Esophagus muscularis mucosa (tissue), 4 donors: ENCODE measurements around the gene SRPK3. TPM values are rescaled to one million over a fixed set of nuclear protein-coding genes. Genes with fewer than 3 reads are reported as not detected.

Experiments used
- DNase-seq: peaks from one replicate; pipeline ENCODE4 v3.0.0-alpha.2; 2017; ENCODE audit errors: extremely low spot score
- H3K27ac ChIP-seq, 4 donors: fragments of 200-600 bp; sonication (generic); replicated peaks in 1 of 4; 1 replicate in 3 of 4; 2 replicates in 1 of 4; pipeline ENCODE4 v1.5.1; 2016 to 2019; ENCODE audit warnings: mild to moderate bottlenecking in 1 of 4
- H3K27me3 ChIP-seq, 4 donors: fragments of 200-600 bp; sonication (generic); one replicate each; pipeline versions ENCODE4 v1.5.1 to v1.6.0; 2016 to 2019
- H3K36me3 ChIP-seq, 4 donors: fragments of 200-600 bp; sonication (generic); one replicate each; pipeline ENCODE4 v1.5.1; 2016 to 2019
- H3K4me1 ChIP-seq, 4 donors: fragments of 200-600 bp; sonication (generic); one replicate each; pipeline ENCODE4 v1.5.1; 2016 to 2019
- H3K4me3 ChIP-seq, 4 donors: fragments of 200-600 bp; sonication (generic); 1 replicate in 2 of 4; 2 replicates in 2 of 4; pipeline ENCODE4 v1.5.1; 2016 to 2019; ENCODE audit warnings: mild to moderate bottlenecking in 4 of 4, moderate library complexity in 1 of 4
- H3K9me3 ChIP-seq, 4 donors: fragments of 200-600 bp; sonication (generic); 1 replicate in 3 of 4; 2 replicates in 1 of 4; pipeline ENCODE4 v1.5.1; 2016 to 2019
- EP300 ChIP-seq: sonication (generic); formaldehyde crosslinking; IDR thresholded peaks from one replicate; pipeline ENCODE4 v1.6.1; 2017; ENCODE audit warnings: antibody characterized with exemption
- POLR2A ChIP-seq: fragments of 450-650 bp; IDR thresholded peaks from one replicate; pipeline ENCODE4 v1.6.1; 2017; ENCODE audit warnings: antibody characterized with exemption, moderate library complexity, mild to moderate bottlenecking, low read depth
- POLR2AphosphoS5 ChIP-seq, 2 donors: sonication (generic); formaldehyde crosslinking; IDR thresholded peaks; one replicate each; pipeline ENCODE4 v1.6.1; 2017; ENCODE audit warnings: antibody characterized with exemption in 2 of 2
- WGBS: methylation state at CpG from one replicate; pipeline ENCODE4 v1.1.5; 2018; 5-methylcytosine and 5-hydroxymethylcytosine counted together
- intact Hi-C: fragments of 100-400 bp; cut with DNase I; formaldehyde crosslinking; loops from one replicate; pipeline ENCODE4 v1.15.1; 2023
- total RNA-seq, 4 donors: library from RNA; depleted of rRNA; stranded (reverse); fragments of >200 nt; gene quantifications; one replicate each; pipeline versions ENCODE4 v1.1.0 to v1.2.1, GENCODE V29; 2016
- TF ChIP-seq, protein P1 (sequence below), 3 experiments: fragments of 200-600 bp in 2 of 3; fragments of 450-650 bp in 1 of 3; sonication (generic) in 2 of 3; IDR thresholded peaks; one replicate each; pipeline ENCODE4 v1.5.1; 2017 to 2019; ENCODE audit warnings: antibody characterized with exemption in 3 of 3, mild to moderate bottlenecking in 2 of 3, moderate library complexity in 1 of 3

SRPK3 gene
- total RNA-seq, 4 donors from 2014 or later = 0.52 to 2.2 (median 1.1) TPM

DNA sequence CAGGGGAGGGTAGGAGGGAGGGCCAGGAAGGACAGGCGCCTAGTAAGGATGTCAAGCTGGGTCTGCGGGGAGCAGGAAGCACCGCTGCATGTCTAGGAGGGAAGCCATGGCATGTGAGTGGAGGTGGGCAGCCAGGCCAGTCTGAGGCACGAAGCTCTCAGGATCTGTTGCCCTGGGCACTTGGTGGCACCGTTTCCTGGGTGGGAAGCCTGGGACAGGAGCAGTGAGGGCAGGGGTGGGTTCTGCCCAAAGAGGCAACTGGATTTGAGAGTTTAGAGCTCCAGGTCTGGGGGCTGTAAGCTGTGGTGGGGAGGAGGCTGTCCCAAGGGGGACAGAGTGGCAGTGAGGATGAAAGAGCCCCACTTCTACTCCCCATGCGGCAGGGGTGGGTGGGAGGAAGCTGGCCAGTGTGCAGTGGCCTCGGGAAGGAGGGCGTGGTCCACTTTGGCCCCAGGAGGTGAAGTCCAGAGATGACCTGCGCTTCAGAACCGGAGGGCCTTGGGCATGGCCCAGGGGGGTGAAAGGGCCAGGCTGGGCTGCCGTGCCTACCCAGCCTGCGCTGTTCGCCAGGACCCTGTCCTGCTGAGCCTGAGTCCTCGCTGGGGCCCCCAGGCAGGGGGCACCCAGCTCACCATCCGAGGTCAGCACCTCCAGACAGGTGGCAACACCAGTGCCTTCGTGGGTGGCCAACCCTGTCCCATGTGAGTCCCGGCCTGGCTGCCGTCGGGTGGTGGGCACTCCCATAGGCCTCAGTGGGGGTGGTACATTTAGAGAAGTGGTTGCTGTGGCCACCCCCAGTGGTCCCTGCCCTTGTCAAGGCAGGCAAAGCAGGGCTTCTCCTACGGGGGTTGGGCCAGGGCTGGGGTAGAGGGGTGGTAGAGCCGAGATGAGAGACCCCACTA lies 8.3 kb upstream of the SRPK3 start:
- intact Hi-C loops = no loop called here
- TF ChIP-seq EP300 (no peak), POLR2A (no peak), POLR2AphosphoS5 (IDR thresholded peaks at IDR 0.05) (no peak)
- TF ChIP-seq, protein P1, sequence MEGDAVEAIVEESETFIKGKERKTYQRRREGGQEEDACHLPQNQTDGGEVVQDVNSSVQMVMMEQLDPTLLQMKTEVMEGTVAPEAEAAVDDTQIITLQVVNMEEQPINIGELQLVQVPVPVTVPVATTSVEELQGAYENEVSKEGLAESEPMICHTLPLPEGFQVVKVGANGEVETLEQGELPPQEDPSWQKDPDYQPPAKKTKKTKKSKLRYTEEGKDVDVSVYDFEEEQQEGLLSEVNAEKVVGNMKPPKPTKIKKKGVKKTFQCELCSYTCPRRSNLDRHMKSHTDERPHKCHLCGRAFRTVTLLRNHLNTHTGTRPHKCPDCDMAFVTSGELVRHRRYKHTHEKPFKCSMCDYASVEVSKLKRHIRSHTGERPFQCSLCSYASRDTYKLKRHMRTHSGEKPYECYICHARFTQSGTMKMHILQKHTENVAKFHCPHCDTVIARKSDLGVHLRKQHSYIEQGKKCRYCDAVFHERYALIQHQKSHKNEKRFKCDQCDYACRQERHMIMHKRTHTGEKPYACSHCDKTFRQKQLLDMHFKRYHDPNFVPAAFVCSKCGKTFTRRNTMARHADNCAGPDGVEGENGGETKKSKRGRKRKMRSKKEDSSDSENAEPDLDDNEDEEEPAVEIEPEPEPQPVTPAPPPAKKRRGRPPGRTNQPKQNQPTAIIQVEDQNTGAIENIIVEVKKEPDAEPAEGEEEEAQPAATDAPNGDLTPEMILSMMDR (IDR thresholded peaks at IDR 0.05) = no peak
- 83% methylated on average over 19 of the region's 21 CpGs for WGBS

DNA sequence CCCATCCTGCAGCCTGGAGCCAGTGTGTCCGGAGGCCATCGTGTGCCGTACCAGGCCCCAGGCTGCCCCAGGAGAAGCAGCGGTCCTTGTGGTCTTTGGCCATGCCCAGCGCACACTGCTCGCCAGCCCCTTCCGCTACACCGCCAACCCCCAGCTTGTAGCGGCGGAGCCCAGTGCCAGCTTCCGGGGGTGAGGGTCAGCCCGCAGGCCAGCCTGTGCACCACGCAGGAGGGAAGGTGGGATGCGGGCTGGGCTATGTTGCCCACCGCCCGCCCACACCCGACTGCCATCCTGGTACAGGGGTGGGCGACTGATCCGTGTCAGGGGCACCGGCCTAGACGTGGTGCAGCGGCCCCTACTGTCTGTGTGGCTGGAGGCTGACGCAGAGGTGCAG lies 7.6 kb upstream of the SRPK3 start:
- WGBS = 93% methylated on average over 18 of the region's 23 CpGs
- no peaks in the 10 kb centered on the region for H3K9me3 ChIP-seq
- DNase-seq = no peak

More for the DNA sequence above, 8.3 kb upstream of the SRPK3 start:
- H3K27me3 ChIP-seq = no peaks in the 10 kb centered on the region
- H3K9me3 ChIP-seq = no peaks in the 10 kb centered on the region
- peaks cover 0 to 69% (median 33%) of the 10 kb centered on the region in 4 donors for H3K36me3 ChIP-seq
- H3K4me1 ChIP-seq = peaks cover 0 to 8% (median under 1%) of the 10 kb centered on the region in 4 donors
- H3K4me3 ChIP-seq = no peak overlapping the region
- no peak overlapping the region for H3K27ac ChIP-seq
- DNase-seq = no peak

DNA sequence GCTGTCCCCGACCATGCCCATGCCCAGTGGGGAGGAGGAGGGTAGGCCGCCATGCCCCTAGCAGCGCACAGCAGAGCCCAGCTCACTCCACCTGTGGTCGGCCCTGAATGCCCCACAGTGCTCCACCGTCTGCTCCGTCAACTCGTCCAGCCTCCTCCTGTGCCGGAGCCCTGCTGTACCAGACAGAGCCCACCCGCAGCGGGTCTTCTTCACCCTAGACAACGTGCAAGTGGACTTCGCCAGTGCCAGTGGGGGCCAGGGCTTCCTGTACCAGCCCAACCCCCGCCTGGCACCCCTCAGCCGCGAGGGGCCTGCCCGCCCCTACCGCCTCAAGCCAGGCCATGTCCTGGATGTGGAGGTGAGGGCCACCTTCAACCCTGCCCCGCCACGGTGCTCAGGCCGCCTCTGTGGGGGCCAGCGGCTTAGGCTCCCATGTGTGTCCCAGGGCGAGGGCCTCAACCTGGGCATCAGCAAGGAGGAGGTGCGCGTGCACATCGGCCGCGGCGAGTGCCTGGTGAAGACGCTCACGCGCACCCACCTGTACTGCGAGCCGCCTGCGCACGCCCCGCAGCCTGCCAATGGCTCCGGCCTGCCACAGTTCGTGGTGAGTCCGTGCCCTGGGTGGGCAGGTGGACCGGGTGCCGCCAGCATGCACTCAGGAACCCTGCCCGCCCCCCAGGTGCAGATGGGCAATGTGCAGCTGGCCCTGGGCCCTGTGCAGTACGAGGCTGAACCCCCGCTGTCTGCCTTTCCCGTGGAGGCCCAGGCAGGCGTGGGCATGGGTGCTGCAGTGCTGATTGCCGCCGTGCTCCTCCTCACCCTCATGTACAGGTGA lies 6.9 kb upstream of the SRPK3 start:
- intact Hi-C loops = no loop called here
- no peaks in the 10 kb centered on the region for H3K27me3 ChIP-seq
- TF ChIP-seq POLR2A (no peak), EP300 (no peak)
- H3K27ac ChIP-seq = no peak overlapping the region
- H3K36me3 ChIP-seq = peaks cover 0 to 74% (median 33%) of the 10 kb centered on the region in 4 donors
- WGBS = 92% methylated on average over 37 of the region's 48 CpGs
- DNase-seq = no peak
- no peaks in the 10 kb centered on the region for H3K9me3 ChIP-seq
- no peaks in the 10 kb centered on the region for H3K4me1 ChIP-seq
- H3K4me3 ChIP-seq = no peak overlapping the region

More for the DNA sequence above, 7.6 kb upstream of the SRPK3 start:
- Histone ChIP-seq H3K36me3 (peaks cover 0 to 74% (median 33%) of the 10 kb centered on the region in 4 donors), H3K27me3 (no peaks in the 10 kb centered on the region), H3K4me3 (no peak overlapping the region), H3K27ac (no peak overlapping the region), H3K4me1 (peaks cover 0 to 4% (median 0%) of the 10 kb centered on the region in 4 donors)
- intact Hi-C loops = no loop called here
- no peak for TF ChIP-seq POLR2AphosphoS5 (IDR thresholded peaks at IDR 0.05)
- no peak for TF ChIP-seq POLR2A
- no peak for TF ChIP-seq EP300
- TF ChIP-seq, protein P1 (IDR thresholded peaks at IDR 0.05) = no peak

DNA sequence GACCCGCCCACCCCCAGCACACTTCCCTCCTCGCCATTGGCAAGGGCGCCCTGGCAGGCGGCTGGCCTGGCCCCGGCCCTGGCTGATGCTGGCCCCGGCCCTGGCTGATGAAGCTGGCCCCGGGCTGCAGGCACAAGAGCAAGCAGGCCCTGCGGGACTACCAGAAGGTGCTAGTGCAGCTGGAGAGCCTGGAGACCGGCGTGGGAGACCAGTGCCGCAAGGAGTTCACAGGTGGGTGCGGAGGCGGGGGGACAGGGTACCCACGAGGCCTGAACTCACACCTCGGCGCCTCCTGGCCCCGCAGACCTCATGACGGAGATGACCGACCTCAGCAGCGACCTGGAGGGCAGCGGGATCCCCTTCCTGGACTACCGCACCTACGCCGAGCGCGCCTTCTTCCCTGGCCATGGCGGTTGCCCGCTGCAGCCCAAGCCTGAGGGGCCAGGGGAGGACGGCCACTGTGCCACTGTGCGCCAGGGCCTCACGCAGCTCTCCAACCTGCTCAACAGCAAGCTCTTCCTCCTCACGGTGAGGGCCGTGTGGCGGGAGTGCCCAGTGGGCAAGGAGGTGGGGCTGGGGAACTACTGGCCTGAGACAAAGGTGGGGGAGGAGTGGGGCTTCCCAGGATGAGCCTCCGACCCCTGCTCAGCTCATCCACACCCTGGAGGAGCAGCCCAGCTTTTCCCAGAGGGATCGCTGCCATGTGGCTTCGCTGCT lies 6.1 kb upstream of the SRPK3 start:
- no peak for DNase-seq
- H3K27ac ChIP-seq = no peak overlapping the region
- peaks cover 0 to 72% (median 31%) of the 10 kb centered on the region in 4 donors for H3K36me3 ChIP-seq
- no peaks in the 10 kb centered on the region for H3K27me3 ChIP-seq
- no peak for TF ChIP-seq POLR2A
- 93% methylated on average over 22 of the region's 37 CpGs for WGBS
- no peak overlapping the region for H3K4me3 ChIP-seq
- H3K4me1 ChIP-seq = peaks cover 0 to under 1% (median 0%) of the 10 kb centered on the region in 4 donors
- intact Hi-C loops = no loop called here
- H3K9me3 ChIP-seq = no peaks in the 10 kb centered on the region

DNA sequence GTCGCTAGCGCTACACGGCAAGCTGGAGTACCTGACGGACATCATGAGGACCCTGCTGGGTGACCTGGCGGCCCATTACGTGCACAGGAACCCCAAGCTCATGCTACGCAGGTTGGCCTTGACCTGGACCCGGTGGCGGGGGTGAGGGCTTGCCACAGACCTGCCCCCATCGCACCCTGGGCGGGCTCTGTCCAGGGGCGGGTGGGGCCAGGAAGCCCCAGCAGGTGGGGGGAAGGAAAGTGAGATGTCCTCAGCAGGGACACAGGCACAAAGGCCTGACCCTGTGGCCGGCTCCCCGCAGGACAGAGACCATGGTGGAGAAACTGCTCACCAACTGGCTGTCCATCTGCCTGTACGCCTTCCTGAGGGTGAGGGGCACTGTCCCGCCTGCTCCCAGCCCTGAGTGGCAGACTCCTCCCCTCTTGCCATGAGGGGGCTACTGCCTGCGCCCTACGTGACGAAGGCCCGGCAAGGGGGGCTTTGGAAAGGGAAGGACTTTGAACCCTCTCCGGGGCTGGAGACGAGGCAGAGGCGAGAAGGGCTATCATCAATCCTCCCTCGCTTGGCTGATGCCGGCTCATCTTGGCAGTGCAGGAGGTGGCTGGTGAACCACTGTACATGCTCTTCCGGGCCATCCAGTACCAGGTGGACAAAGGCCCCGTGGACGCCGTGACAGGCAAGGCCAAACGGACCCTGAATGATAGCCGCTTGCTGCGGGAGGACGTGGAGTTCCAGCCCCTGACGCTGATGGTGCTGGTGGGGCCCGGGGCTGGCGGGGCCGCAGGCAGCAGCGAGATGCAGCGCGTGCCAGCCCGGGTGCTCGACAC lies 5.3 kb upstream of the SRPK3 start:
- Histone ChIP-seq H3K27me3 (no peaks in the 10 kb centered on the region), H3K4me3 (no peak overlapping the region), H3K9me3 (no peaks in the 10 kb centered on the region), H3K36me3 (peaks cover 0 to 67% (median 27%) of the 10 kb centered on the region in 4 donors), H3K27ac (no peak overlapping the region), H3K4me1 (peaks cover 1 to 8% (median 5%) of the 10 kb centered on the region in 4 donors)
- DNase-seq = no peak
- intact Hi-C loops = no loop called here
- TF ChIP-seq, protein P1 (IDR thresholded peaks at IDR 0.05) = no peak
- no peak for TF ChIP-seq POLR2A
- TF ChIP-seq EP300 = no peak
- no peak for TF ChIP-seq POLR2AphosphoS5 (IDR thresholded peaks at IDR 0.05)
- WGBS = 91% methylated on average over 17 of the region's 42 CpGs
